NCI-H2107 treated with DMSO at 0.1 percent for 48 hours (cell line): Measurements from ENCODE around the gene SMARCA1.
"Not testable (repeated sequence)": the region's sequence is repeated elsewhere in the genome, so short reads cannot be mapped to it uniquely, and the experiment has no call there.

ENCODE experiments used
- DNase-seq: peaks from one replicate; lab custom pipeline; 2025; ENCODE audit not compliant: unreplicated experiment; lab: John Stamatoyannopoulos, UW

Gene SMARCA1, protein sequence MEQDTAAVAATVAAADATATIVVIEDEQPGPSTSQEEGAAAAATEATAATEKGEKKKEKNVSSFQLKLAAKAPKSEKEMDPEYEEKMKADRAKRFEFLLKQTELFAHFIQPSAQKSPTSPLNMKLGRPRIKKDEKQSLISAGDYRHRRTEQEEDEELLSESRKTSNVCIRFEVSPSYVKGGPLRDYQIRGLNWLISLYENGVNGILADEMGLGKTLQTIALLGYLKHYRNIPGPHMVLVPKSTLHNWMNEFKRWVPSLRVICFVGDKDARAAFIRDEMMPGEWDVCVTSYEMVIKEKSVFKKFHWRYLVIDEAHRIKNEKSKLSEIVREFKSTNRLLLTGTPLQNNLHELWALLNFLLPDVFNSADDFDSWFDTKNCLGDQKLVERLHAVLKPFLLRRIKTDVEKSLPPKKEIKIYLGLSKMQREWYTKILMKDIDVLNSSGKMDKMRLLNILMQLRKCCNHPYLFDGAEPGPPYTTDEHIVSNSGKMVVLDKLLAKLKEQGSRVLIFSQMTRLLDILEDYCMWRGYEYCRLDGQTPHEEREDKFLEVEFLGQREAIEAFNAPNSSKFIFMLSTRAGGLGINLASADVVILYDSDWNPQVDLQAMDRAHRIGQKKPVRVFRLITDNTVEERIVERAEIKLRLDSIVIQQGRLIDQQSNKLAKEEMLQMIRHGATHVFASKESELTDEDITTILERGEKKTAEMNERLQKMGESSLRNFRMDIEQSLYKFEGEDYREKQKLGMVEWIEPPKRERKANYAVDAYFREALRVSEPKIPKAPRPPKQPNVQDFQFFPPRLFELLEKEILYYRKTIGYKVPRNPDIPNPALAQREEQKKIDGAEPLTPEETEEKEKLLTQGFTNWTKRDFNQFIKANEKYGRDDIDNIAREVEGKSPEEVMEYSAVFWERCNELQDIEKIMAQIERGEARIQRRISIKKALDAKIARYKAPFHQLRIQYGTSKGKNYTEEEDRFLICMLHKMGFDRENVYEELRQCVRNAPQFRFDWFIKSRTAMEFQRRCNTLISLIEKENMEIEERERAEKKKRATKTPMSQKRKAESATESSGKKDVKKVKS

DNA sequence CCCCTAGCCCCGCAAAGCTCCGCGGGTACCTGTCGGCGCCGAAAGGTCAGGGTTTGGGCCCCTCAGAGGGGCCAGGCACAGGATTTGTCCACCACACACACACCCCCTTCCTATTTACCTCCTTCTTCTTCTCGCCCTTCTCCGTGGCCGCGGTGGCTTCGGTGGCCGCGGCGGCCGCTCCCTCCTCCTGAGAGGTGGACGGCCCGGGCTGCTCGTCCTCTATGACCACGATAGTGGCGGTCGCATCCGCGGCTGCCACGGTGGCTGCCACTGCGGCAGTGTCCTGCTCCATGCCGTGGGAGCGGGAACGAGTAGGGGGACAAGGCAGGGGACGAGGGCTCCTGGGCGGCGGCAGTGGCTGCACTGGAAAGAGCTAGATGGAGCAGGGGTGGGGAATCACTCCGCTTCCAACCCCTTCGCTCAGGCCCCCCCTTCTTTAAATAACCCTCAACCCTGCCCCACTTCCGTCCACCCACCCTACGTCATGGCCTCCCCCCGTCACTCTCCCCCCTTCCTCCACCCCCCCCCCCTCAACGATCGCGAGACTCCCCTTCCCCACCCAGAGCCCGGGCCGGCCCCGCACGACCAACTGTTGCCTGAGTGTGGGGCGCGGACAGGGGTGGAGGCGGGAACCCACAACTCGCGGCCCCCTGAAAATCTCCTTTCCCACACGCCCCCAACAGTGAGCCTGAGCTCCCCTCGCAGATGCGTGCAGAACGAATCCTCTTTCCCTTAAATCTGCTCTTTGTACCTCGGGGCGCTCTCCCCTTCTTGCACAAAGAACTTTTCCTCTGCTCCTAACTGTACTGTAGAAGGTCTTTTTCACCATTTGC lies at the start of gene SMARCA1:
Gene SMARCA1 (minus strand): TSS at position 412 of the 833 bp plus-strand sequence. CDS start 120 bp downstream, at position 292.
- no peak for DNase-seq

GRCh38 chrX:129572422-129572821 lies 49.1 kb upstream of the SMARCA1 start:
- DNase-seq, result no peak

GRCh38 chrX:129568349-129568748 lies 45.1 kb upstream of the SMARCA1 start:
- DNase-seq, result no peak

DNA sequence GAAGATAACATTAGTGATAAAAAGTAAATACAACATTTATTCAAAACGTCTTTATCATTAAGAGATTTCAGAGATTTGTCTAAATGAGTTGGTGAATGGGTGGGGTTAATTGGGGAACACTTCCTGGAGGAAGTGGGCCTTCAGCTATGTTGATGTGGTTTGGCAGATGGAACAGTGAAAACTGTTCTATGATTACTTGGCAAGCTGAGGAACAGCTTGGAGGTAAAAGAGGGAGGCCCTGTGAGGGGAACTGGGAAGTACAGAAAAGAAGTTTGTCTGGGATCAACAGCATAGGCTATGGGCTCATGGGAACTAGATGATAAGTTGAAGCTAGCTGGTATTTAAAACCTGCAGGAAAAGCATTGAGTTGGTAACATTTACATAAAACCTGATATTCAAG lies 42.8 kb upstream of the SMARCA1 start:
- DNase-seq, result no peak

DNA sequence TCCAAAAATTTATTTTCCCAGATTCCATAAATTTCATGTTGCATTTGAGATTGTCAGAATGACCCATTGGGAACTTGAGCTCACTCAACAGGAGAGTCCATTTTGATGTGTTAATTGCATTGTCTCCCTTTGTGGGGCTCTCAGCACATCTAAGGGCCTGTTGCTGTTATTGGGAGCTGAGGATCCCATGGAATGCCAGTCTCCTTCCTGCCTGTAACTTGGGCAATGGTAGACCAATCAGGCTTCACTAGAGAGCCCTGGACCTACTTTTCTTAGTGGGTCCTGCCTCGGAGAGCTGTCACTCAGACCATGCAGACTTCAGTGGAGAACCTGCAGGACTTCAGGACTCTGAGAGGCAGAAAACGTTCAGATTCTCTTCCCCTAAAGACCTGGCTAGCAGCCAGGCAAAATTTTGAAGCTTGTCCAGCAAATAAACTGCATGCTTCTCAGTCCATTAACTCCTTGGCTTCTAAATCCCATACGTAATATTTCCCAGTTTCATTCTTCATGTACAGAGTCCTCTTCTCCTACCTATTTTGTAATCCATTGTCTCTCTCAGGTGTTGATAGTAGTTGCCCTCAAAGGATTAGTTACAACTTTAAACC lies 41.9 kb upstream of the SMARCA1 start:
- no peak for DNase-seq

- DNase-seq, result not testable (repeated sequence)
Measured at GRCh38 chrX:129564345-129564744, 41.1 kb upstream of the SMARCA1 start.

- DNase-seq, result no peak
Measured at GRCh38 chrX:129561453-129561852, 38.2 kb upstream of the SMARCA1 start.

DNA sequence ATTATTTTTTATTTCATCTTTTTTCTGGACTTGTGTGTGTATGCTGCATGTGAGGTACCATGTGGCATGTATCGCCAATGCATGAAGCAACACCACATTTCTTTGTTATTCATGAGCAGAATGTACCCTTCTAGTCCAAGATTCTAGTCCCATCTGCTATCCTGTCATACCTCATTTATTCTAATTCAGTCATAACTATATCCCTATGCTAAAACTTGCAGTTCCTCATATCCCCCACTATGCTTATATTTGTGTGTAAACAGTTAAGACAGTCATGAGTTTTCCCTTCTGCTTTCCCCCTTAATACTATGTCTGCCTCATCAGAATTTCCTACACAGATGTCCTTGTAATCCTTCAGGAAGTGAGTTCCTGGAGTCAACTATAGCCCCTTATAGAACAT lies 36.5 kb upstream of the SMARCA1 start:
- DNase-seq, result no peak

- DNase-seq, result no peak
Measured at GRCh38 chrX:129557844-129558480, 34.7 kb upstream of the SMARCA1 start.

DNA sequence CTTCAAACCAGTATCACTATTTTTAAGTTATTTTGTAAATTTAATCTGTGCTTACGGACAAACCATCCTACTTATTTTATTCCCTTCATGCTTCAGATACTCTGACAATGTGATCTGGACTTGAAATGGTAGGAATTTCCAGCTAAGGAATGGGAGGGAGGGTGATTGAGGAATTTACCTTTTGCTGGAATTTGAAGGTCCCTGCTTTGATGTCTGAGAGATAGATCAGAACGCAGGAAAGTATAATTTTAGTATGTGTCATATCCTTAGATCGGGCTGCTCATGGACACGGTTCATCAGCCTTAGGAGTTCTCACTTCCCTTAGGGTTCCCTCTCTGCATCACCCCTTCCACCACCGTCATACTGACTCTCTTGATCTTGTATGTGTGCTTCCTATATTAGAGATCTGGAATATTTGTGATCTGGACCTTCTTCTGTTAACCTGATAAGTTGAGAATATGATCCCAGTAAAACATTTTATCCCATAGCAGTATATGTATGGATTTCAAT lies 33.6 kb upstream of the SMARCA1 start:
- no peak for DNase-seq

DNA sequence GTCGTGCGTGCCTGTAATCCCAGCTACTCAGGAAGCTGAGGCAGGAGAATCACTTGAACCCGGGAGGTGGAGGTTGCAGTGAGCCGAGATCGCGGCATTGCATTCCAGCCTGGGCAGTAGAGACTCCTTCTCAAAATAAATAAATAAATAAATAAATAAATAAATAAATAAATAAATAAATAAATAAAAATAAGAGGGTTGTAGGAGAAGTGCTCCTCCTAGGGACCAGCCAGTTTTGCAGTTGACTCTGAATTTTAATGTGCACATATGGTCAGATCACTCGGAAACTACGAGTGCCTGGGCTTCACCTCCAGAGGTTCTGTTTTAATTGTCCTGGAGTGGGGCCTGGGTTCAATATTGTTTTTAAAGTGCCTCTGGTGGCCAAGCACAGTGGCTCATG lies 31.5 kb upstream of the SMARCA1 start:
- DNase-seq, result not testable (repeated sequence)

DNA sequence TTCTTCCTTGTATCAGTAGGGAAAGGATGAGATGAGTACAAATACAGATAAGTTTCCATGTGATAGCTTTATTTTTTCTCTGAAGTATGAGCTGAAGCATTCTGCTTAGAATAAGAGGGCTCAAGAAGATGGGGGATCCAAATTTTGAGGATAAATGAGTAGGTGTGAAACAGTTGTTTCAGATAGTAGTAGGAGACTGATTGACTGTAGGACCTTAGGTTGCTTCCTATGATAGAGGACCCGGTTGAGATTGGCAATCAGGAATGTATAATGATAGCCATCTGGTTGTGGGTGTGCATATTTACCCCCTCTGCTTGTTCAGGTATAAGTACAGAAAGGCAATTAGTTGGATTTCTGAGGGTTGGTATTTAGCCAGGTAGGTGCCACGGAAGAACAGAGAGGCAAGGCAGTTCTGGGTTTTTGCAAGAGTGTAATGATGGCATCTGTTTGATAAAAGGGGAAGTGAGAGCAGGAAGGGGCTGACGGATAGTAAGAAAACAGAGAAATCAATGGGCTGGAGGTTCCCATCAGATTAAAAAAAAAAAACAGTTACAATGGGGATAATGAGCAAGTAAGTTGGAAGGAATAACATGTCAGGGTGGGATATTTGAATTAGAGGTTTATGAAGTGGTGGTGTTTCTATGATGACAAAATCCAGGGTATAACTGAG lies 30.5 kb upstream of the SMARCA1 start:
- DNase-seq, result no peak

DNA sequence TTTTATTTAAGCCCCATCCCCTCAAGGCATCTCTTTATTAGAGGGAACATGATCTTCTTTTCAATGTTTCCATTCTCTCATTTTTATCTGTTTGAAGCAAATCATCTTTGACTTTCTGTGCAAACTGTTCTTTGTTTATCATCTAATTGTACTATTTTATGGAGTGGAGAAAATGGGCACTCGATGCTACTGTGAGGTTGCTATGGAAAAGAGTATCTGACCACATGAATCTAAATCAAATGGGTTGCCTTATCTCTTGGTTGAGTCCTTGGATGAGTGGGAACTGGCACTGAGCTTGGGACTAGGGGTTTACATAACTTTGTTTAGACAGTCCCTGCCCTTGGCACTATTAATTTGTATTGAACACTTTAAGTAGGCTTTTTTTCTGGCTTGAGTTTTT lies 25.8 kb upstream of the SMARCA1 start:
- no peak for DNase-seq

- no peak for DNase-seq
Measured at GRCh38 chrX:129545408-129545807, 22.1 kb upstream of the SMARCA1 start.

- DNase-seq, result no peak
Measured at GRCh38 chrX:129544780-129545179, 21.5 kb upstream of the SMARCA1 start.

- DNase-seq, result no peak
Measured at GRCh38 chrX:129540722-129541184, 17.5 kb upstream of the SMARCA1 start.

DNA sequence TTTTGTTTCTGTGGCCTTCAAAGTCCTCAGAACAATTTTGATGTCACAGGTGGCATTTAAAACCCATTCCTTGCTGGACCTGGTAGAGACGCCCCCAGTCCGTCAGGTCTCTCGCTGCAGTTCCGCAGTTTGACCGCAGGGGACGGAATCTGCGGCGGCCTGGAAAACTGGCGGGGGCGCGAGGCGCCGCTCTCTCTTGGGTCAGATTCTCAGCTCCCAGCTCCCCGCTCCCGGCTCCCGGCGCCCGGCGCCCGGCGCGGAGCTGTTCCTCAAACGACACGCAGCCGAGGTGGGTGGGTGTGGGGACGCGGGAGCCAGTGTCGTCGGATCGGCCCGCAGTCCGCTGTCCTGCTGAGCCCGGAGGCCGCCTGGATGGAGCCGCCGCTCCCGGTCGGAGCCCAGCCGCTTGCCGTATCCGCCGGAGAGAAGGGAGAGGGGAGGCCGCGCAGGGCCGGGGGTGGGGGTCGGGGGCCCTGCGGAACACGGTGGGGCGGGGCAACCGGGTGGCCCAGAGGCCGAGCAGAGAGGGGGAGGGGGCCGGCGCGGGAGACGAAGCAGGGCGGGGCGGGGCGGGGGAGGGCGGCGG lies 16.9 kb upstream of the SMARCA1 start, which contains the start of gene OCRL:
Gene OCRL (plus strand): TSS at position 192 of the 586 bp plus-strand sequence. CDS start 181 bp downstream, at position 373.
- peak; percentile 58 for DNase-seq

- no peak for DNase-seq
Measured at GRCh38 chrX:129534816-129535578, 11.7 kb upstream of the SMARCA1 start.
